WTC11 (cell line): Measurements from ENCODE around the gene SDS. TPM values are rescaled to one million over a fixed set of nuclear protein-coding genes. Genes with fewer than 3 reads are reported as not detected.

Experiments used
- ATAC-seq: fragments of 200-7000 bp; cut with Tn5 transposase; 2 replicates; pipeline ENCODE4 v1.10.0; 2021; ENCODE audit warnings: mild to moderate bottlenecking, moderate library complexity
- CTCF ChIA-PET: fragments of 300-600 bp; sonication (Branson Sonifier 250); formaldehyde crosslinking; loops from one replicate; lab custom pipeline; 2021; ENCODE audit warnings: antibody characterized with exemption; lab: Charles Lee
- POLR2A ChIA-PET: fragments of 350-600 bp; sonication (Branson Sonifier 250); formaldehyde crosslinking; loops from one replicate; lab custom pipeline; 2021; ENCODE audit warnings: antibody characterized with exemption; lab: Charles Lee
- DNase-seq: peaks from one replicate; pipeline ENCODE4 v3.0.0; 2021; ENCODE audit warnings: low spot score
- H3K27ac Mint-ChIP-seq: 2 replicates; pipeline ENCODE4 v1.8.0; 2021; ENCODE audit warnings: mixed read lengths
- H3K27me3 Mint-ChIP-seq: 2 replicates; pipeline ENCODE4 v1.8.0; 2021; ENCODE audit warnings: low read depth, mild to moderate bottlenecking, moderate library complexity, mixed read lengths
- H3K36me3 Mint-ChIP-seq: 2 replicates; pipeline ENCODE4 v1.8.0; 2021; ENCODE audit warnings: mixed read lengths
- H3K4me1 Mint-ChIP-seq: 2 replicates; pipeline ENCODE4 v1.8.0; 2022; ENCODE audit warnings: mixed read lengths
- H3K4me3 Mint-ChIP-seq: 2 replicates; pipeline ENCODE4 v1.8.0; 2021; ENCODE audit warnings: mild to moderate bottlenecking, moderate library complexity, mixed read lengths
- H3K9me3 Mint-ChIP-seq: 2 replicates; pipeline ENCODE4 v1.8.0; 2021; ENCODE audit warnings: mixed read lengths
- CREB1 ChIP-seq: sonication (generic); formaldehyde crosslinking; IDR thresholded peaks from 2 replicates; pipeline ENCODE4 v1.8.0; 2023; ENCODE audit warnings: mild to moderate bottlenecking, missing genetic modification reagents
- CREM ChIP-seq: sonication (generic); formaldehyde crosslinking; IDR thresholded peaks from 2 replicates; pipeline ENCODE4 v1.8.1; 2022; ENCODE audit warnings: mild to moderate bottlenecking, missing genetic modification reagents, moderate library complexity
- ESRRA ChIP-seq: sonication (generic); formaldehyde crosslinking; IDR thresholded peaks from 2 replicates; pipeline ENCODE4 v1.8.1; 2022; ENCODE audit warnings: mild to moderate bottlenecking, missing genetic modification reagents, borderline replicate concordance
- GABPB1 ChIP-seq: sonication (generic); formaldehyde crosslinking; IDR thresholded peaks from 2 replicates; pipeline ENCODE4 v1.8.1; 2023; ENCODE audit warnings: mild to moderate bottlenecking, missing genetic modification reagents
- HMGA2 ChIP-seq: fragments of 250-450 bp; sonication (Bioruptor Pico); IDR thresholded peaks from 2 replicates; pipeline ENCODE4 v1.4.0; 2021; ENCODE audit warnings: mild to moderate bottlenecking, moderate library complexity
- NFATC4 ChIP-seq: fragments of 250-450 bp; sonication (Bioruptor Pico); IDR thresholded peaks from 2 replicates; pipeline ENCODE4 v1.9.0; 2021; ENCODE audit warnings: mild to moderate bottlenecking
- SMAD4 ChIP-seq: sonication (generic); formaldehyde crosslinking; IDR thresholded peaks from 2 replicates; pipeline ENCODE4 v1.8.0; 2022; ENCODE audit warnings: mild to moderate bottlenecking, missing genetic modification reagents
- ZBTB21 ChIP-seq: sonication (generic); formaldehyde crosslinking; IDR thresholded peaks from 2 replicates; pipeline ENCODE4 v1.8.1; 2023; ENCODE audit warnings: mild to moderate bottlenecking, missing genetic modification reagents, borderline replicate concordance
- ZNF121 ChIP-seq: sonication (generic); formaldehyde crosslinking; IDR thresholded peaks from 2 replicates; pipeline ENCODE4 v1.8.0; 2023; ENCODE audit warnings: missing genetic modification reagents
- ZNF219 ChIP-seq: sonication (generic); formaldehyde crosslinking; IDR thresholded peaks from 2 replicates; pipeline ENCODE4 v1.8.0; 2023; ENCODE audit warnings: missing genetic modification reagents, mild to moderate bottlenecking, borderline replicate concordance
- ZNF425 ChIP-seq: fragments of 250-450 bp; sonication (Bioruptor Pico); conservative IDR thresholded peaks from 2 replicates; pipeline ENCODE4 v1.9.0; 2021; ENCODE audit warnings: mild to moderate bottlenecking
- total RNA-seq: library from RNA; stranded (reverse); gene quantifications from 3 replicates; pipeline ENCODE4 v1.2.3, GENCODE V29; 2021
- TF ChIP-seq, protein P1 (sequence below): sonication (generic); formaldehyde crosslinking; IDR thresholded peaks from 2 replicates; pipeline ENCODE4 v1.8.1; 2022; ENCODE audit warnings: mild to moderate bottlenecking, moderate library complexity, missing genetic modification reagents
- TF ChIP-seq, protein P2 (sequence below): sonication (generic); formaldehyde crosslinking; IDR thresholded peaks from 2 replicates; pipeline ENCODE4 v1.8.1; 2023; ENCODE audit warnings: mild to moderate bottlenecking, missing genetic modification reagents, moderate library complexity
- TF ChIP-seq, protein P3 (sequence below): sonication (generic); formaldehyde crosslinking; IDR thresholded peaks from 2 replicates; pipeline ENCODE4 v1.8.1; 2022; ENCODE audit warnings: mild to moderate bottlenecking, missing genetic modification reagents, moderate library complexity, borderline replicate concordance
- TF ChIP-seq, protein P4 (sequence below): sonication (generic); formaldehyde crosslinking; IDR thresholded peaks from 2 replicates; pipeline ENCODE4 v1.8.0; 2023; ENCODE audit warnings: missing genetic modification reagents, mild to moderate bottlenecking, borderline replicate concordance
- TF ChIP-seq, protein P5 (sequence below): sonication (generic); formaldehyde crosslinking; IDR thresholded peaks from 2 replicates; pipeline ENCODE4 v1.8.0; 2022; ENCODE audit warnings: mild to moderate bottlenecking, missing genetic modification reagents

The SDS gene
- total RNA-seq, 1 experiment from 2014 or later: 0.31 TPM

- no peak for ATAC-seq
- H3K27me3 Mint-ChIP-seq: peaks cover 3% of the 10 kb centered on the region; the same call in 1 of the 2 replicates
- ChIA-PET CTCF (interaction anchor here (0.9 to 2.0 kb wide), 3 partner anchors 33 to 343 kb away, joined by 3 to 29 read pairs (median 3); no protein-coding TSS in a partner anchor), POLR2A (no interaction called here)
- no peaks in the 10 kb centered on the region for H3K9me3 Mint-ChIP-seq
- DNase-seq: no peak
- H3K27ac Mint-ChIP-seq: no peak overlapping the region
- no peak overlapping the region for H3K4me3 Mint-ChIP-seq
- peaks cover 3% of the 10 kb centered on the region; the same call in 1 of the 2 replicates for H3K4me1 Mint-ChIP-seq
- no peaks in the 10 kb centered on the region; the same call in 1 of the 2 replicates for H3K36me3 Mint-ChIP-seq
- no peak for TF ChIP-seq NFATC4 (CRISPR knock-in tag)
- TF ChIP-seq, all 79 proteins: peak for 0
Measured at GRCh38 chr12:113391650-113392337, 11.9 kb downstream of the SDS start.

GRCh38 chr12:113391145-113391544 lies 12.5 kb downstream of the SDS start:
- H3K36me3 Mint-ChIP-seq: no peaks in the 10 kb centered on the region; the same call in 1 of the 2 replicates
- H3K9me3 Mint-ChIP-seq: no peaks in the 10 kb centered on the region
- ChIA-PET CTCF (no interaction called here), POLR2A (no interaction called here)
- TF ChIP-seq ESRRA (no peak), ZNF219 (CRISPR knock-in tag) (no peak), ZNF425 (no peak), ZNF121 (CRISPR knock-in tag) (no peak), HMGA2 (CRISPR knock-in tag) (no peak), ZBTB21 (no peak), GABPB1 (CRISPR knock-in tag) (no peak)
- TF ChIP-seq, protein P1, sequence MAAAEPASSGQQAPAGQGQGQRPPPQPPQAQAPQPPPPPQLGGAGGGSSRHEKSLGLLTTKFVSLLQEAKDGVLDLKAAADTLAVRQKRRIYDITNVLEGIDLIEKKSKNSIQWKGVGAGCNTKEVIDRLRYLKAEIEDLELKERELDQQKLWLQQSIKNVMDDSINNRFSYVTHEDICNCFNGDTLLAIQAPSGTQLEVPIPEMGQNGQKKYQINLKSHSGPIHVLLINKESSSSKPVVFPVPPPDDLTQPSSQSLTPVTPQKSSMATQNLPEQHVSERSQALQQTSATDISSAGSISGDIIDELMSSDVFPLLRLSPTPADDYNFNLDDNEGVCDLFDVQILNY (CRISPR knock-in tag): no peak
- TF ChIP-seq, protein P2, sequence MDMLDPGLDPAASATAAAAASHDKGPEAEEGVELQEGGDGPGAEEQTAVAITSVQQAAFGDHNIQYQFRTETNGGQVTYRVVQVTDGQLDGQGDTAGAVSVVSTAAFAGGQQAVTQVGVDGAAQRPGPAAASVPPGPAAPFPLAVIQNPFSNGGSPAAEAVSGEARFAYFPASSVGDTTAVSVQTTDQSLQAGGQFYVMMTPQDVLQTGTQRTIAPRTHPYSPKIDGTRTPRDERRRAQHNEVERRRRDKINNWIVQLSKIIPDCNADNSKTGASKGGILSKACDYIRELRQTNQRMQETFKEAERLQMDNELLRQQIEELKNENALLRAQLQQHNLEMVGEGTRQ (CRISPR knock-in tag): no peak
- TF ChIP-seq, protein P3, sequence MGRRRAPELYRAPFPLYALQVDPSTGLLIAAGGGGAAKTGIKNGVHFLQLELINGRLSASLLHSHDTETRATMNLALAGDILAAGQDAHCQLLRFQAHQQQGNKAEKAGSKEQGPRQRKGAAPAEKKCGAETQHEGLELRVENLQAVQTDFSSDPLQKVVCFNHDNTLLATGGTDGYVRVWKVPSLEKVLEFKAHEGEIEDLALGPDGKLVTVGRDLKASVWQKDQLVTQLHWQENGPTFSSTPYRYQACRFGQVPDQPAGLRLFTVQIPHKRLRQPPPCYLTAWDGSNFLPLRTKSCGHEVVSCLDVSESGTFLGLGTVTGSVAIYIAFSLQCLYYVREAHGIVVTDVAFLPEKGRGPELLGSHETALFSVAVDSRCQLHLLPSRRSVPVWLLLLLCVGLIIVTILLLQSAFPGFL: no peak
- TF ChIP-seq, all 79 proteins: peak for 0
- no peak overlapping the region for H3K27ac Mint-ChIP-seq
- ATAC-seq: no peak
- no peak overlapping the region for H3K4me3 Mint-ChIP-seq
- no peak for DNase-seq
- H3K27me3 Mint-ChIP-seq: peaks cover 3% of the 10 kb centered on the region; the same call in 1 of the 2 replicates
- peaks cover 3% of the 10 kb centered on the region; the same call in 1 of the 2 replicates for H3K4me1 Mint-ChIP-seq

DNA sequence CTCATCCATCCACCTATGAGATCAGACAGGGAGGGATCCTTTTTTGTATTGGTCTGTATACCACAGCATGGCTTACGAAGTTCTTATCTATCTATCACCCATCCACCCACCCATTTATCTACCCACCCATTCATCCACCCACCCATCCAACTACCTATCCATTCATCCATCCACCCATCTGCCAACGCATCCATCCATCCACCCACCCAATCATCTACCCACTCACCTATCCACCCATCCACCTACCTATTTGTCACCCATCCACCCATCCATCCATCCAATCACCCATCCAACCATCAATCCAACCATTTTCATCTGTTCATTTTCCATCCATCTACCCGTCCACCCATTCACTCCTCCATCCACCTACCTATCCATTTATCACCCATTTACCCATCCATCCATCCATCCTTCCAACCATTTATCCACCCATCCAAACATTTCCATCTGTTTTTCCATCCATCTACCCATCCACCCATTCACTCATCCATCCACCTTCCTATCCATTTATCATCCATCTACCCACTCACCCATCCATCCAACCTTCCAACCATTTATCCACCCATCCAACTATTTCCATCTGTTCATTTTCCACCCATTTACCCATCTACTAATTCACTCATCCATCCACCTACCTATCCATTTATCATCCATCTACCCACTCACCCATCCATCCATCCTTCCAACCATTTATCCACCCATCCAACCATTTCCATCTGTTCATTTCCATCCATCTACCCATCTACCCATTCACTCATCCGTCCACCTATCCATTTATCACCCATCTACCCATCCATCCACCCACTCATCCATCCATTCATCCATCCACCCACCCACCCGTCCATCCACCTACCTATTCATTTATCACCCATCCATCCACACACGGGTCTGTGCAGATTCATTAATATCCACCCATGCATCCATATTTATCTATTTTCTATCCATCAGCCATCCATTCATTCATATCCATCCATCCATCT lies 13.3 kb downstream of the SDS start:
- H3K27me3 Mint-ChIP-seq: no peaks in the 10 kb centered on the region; the same call in 1 of the 2 replicates
- H3K4me1 Mint-ChIP-seq: peaks cover 3% of the 10 kb centered on the region; the same call in 1 of the 2 replicates
- H3K36me3 Mint-ChIP-seq: peaks cover 6% of the 10 kb centered on the region
- ATAC-seq (no peak), DNase-seq (no peak)
- ChIA-PET CTCF (no interaction called here), POLR2A (no interaction called here)
- no peak overlapping the region for H3K4me3 Mint-ChIP-seq
- H3K27ac Mint-ChIP-seq: no peak overlapping the region
- no peaks in the 10 kb centered on the region for H3K9me3 Mint-ChIP-seq
- TF ChIP-seq, protein P4, sequence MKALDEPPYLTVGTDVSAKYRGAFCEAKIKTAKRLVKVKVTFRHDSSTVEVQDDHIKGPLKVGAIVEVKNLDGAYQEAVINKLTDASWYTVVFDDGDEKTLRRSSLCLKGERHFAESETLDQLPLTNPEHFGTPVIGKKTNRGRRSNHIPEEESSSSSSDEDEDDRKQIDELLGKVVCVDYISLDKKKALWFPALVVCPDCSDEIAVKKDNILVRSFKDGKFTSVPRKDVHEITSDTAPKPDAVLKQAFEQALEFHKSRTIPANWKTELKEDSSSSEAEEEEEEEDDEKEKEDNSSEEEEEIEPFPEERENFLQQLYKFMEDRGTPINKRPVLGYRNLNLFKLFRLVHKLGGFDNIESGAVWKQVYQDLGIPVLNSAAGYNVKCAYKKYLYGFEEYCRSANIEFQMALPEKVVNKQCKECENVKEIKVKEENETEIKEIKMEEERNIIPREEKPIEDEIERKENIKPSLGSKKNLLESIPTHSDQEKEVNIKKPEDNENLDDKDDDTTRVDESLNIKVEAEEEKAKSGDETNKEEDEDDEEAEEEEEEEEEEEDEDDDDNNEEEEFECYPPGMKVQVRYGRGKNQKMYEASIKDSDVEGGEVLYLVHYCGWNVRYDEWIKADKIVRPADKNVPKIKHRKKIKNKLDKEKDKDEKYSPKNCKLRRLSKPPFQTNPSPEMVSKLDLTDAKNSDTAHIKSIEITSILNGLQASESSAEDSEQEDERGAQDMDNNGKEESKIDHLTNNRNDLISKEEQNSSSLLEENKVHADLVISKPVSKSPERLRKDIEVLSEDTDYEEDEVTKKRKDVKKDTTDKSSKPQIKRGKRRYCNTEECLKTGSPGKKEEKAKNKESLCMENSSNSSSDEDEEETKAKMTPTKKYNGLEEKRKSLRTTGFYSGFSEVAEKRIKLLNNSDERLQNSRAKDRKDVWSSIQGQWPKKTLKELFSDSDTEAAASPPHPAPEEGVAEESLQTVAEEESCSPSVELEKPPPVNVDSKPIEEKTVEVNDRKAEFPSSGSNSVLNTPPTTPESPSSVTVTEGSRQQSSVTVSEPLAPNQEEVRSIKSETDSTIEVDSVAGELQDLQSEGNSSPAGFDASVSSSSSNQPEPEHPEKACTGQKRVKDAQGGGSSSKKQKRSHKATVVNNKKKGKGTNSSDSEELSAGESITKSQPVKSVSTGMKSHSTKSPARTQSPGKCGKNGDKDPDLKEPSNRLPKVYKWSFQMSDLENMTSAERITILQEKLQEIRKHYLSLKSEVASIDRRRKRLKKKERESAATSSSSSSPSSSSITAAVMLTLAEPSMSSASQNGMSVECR (CRISPR knock-in tag): no peak
- TF ChIP-seq ZNF219 (CRISPR knock-in tag): no peak
- TF ChIP-seq CREM (CRISPR knock-in tag): no peak
- TF ChIP-seq, protein P3: no peak
- TF ChIP-seq, protein P5, sequence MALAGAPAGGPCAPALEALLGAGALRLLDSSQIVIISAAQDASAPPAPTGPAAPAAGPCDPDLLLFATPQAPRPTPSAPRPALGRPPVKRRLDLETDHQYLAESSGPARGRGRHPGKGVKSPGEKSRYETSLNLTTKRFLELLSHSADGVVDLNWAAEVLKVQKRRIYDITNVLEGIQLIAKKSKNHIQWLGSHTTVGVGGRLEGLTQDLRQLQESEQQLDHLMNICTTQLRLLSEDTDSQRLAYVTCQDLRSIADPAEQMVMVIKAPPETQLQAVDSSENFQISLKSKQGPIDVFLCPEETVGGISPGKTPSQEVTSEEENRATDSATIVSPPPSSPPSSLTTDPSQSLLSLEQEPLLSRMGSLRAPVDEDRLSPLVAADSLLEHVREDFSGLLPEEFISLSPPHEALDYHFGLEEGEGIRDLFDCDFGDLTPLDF (CRISPR knock-in tag): no peak
- no peak for TF ChIP-seq CREB1 (CRISPR knock-in tag)
- no peak for TF ChIP-seq SMAD4 (CRISPR knock-in tag)
